Ramos (cell line): ENCODE measurements around the gene KRT85.

Experiments used
- in situ Hi-C: fragments of 300-500 bp; cut with MboI; formaldehyde crosslinking; loops from one replicate; pipeline ENCODE4 v1.14.3; 2022; ENCODE audit warnings: low sequenced_read_pairs; ENCODE audit not compliant: unreplicated experiment

Gene KRT85

GRCh38 chr12:52395761-52396434, 28.6 kb upstream of the KRT85 start:
- in situ Hi-C loops = no loop called here

- in situ Hi-C loops = no loop called here
Observed at GRCh38 chr12:52394836-52395405, 27.6 kb upstream of the KRT85 start.

GRCh38 chr12:52392465-52393007, 25.3 kb upstream of the KRT85 start:
- in situ Hi-C loops = no loop called here

GRCh38 chr12:52391618-52392002, 24.3 kb upstream of the KRT85 start:
- in situ Hi-C loops = no loop called here

GRCh38 chr12:52390739-52391617, 23.7 kb upstream of the KRT85 start:
- in situ Hi-C loops = no loop called here

GRCh38 chr12:52389313-52390207, 22.3 kb upstream of the KRT85 start:
- in situ Hi-C loops = no loop called here

GRCh38 chr12:52387859-52388258, 20.6 kb upstream of the KRT85 start:
- in situ Hi-C loops = no loop called here

- in situ Hi-C loops = no loop called here
Observed at GRCh38 chr12:52385226-52385702, 18.0 kb upstream of the KRT85 start, which contains the start of gene KRT84. Gene KRT84 (minus strand): TSS chr12:52385652. CDS start chr12:52385585, 67 bp downstream.

GRCh38 chr12:52383331-52383730, 16.1 kb upstream of the KRT85 start:
- in situ Hi-C loops = no loop called here

- in situ Hi-C loops = no loop called here
Observed at GRCh38 chr12:52382854-52383253, 15.6 kb upstream of the KRT85 start.

GRCh38 chr12:52381206-52381605, 13.9 kb upstream of the KRT85 start:
- in situ Hi-C loops = no loop called here

GRCh38 chr12:52380271-52380694, 13.0 kb upstream of the KRT85 start:
- in situ Hi-C loops = no loop called here

- in situ Hi-C loops = loop anchor here (10.0 kb wide), 1 partner anchor 495 kb away; no protein-coding TSS in a partner anchor
Observed at GRCh38 chr12:52379536-52379935, 12.3 kb upstream of the KRT85 start.

- in situ Hi-C loops = loop anchor here (10.0 kb wide), 1 partner anchor 497 kb away; no protein-coding TSS in a partner anchor
Observed at GRCh38 chr12:52378091-52378490, 10.8 kb upstream of the KRT85 start.

GRCh38 chr12:52377266-52377665, 10.0 kb upstream of the KRT85 start:
- in situ Hi-C loops = loop anchor here (10.0 kb wide), 1 partner anchor 498 kb away; no protein-coding TSS in a partner anchor

GRCh38 chr12:52372216-52373154, 5.2 kb upstream of the KRT85 start:
- in situ Hi-C loops = loop anchor here (10.0 kb wide), 1 partner anchor 502 kb away; no protein-coding TSS in a partner anchor

GRCh38 chr12:52371716-52372115, 4.4 kb upstream of the KRT85 start:
- in situ Hi-C loops = loop anchor here (10.0 kb wide), 1 partner anchor 503 kb away; no protein-coding TSS in a partner anchor

GRCh38 chr12:52370926-52371608, 3.8 kb upstream of the KRT85 start:
- in situ Hi-C loops = loop anchor here (10.0 kb wide), 1 partner anchor 504 kb away; no protein-coding TSS in a partner anchor
